GM19043 (cell line): ENCODE data around the gene SUGCT.

ENCODE experiments used
- ATAC-seq: cut with Tn5 transposase; IDR thresholded peaks from one replicate; pipeline ENCODE4 v1.9.1; 2021; ENCODE audit warnings: low read depth; ENCODE audit not compliant: unreplicated experiment

SUGCT gene

GRCh38 chr7:40798613-40799012 is 663.8 kb downstream of the SUGCT start:
- ATAC-seq: no peak

DNA sequence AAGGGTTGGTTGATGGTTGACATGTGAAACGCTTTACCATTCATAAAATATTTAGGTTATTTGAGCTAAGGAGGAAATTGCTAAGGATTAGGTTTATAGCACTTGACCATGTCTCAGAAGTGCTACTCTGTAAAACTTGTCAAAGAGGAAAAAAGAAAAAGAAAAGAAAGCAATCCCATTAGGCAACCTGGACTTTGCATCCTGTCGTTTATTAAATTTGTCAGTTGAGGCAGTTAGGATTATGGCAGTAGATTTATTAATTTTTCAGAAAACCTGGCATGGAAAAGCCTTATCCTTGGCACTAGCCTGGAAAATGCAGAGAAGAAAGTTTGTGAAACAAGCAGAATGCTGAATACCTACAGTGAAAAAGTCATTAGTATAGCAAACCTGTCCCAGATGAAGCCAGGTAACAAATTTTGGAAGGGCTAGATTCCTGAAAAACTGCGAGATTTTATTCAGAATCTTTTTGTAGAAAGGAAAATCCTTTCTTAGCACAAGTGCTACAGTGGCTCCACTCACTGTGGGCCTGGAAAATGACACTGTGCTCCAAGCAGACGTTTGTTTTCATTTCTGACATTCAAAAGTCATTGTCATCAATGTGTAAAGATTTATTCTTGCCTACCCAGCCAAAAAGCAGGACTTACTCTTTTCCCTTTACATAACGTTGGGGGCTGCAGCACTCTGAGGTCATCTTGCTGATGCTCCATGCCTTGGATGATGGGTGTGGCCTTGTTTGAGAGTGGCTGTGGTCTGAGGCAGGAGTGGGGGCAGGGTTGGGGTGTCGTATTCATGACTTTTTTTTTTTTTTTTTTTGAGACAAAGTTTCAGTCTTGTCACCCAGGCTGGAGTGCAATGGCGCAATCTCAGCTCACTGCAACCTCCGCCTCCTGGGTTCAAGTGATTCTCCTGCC is 664.9 kb downstream of the SUGCT start:
- no peak for ATAC-seq

- ATAC-seq: no peak
Observed at GRCh38 chr7:40800771-40801170, 666.0 kb downstream of the SUGCT start.

- no peak for ATAC-seq
Observed at GRCh38 chr7:40802497-40802896, 667.7 kb downstream of the SUGCT start.

DNA sequence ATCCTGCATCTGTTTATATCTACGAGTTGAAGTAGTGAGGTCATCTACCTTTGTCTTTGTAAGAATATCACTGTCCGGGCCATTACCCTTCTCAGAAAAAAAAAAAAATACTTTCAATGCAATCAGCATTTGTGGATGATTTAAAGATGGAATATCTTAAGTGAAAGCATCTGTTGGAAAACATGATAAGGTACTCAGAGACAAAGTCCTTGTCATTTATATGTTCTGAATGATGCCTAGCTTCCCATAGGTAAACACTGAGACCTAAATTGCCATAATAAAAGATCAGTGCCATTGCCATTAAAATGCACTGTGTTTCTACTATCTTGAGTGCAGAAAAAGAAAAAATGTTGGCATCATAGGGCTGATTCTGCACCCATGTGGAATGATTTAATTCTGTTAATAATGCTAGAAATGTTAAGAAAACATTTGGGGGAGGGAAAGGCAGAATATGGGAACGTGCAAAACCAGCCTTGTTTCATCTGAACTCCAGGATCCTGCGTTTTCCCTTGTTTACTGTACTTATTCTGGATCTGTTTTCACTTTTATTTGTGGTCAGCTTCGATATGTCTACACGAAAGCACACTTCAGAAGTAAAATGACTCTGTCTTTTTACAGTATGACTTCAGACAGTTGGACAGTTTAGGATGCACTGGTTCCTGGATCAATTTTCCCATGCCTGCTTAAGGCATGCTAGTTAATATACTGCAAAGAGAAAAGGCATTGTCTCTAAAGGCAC is 669.8 kb downstream of the SUGCT start:
- ATAC-seq: no peak

DNA sequence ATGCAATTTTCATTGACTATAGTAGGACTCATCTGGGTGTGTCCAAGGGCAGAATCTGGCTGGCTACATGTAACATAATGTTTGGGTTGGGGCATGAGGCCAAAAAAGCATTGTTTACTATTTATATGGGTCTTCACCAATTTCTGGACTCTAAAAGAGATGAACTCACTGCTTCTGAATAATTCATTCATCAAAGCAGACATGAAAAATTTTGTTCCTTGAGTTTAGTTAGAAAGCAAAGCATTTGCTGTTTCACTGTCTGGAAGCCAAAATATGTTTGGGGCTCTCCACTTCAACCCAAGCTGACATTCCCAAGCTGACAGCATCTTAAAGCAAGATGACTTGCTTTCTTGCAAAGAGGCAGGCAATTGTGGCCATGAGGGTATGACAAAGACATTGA is 670.6 kb downstream of the SUGCT start:
- ATAC-seq: no peak

DNA sequence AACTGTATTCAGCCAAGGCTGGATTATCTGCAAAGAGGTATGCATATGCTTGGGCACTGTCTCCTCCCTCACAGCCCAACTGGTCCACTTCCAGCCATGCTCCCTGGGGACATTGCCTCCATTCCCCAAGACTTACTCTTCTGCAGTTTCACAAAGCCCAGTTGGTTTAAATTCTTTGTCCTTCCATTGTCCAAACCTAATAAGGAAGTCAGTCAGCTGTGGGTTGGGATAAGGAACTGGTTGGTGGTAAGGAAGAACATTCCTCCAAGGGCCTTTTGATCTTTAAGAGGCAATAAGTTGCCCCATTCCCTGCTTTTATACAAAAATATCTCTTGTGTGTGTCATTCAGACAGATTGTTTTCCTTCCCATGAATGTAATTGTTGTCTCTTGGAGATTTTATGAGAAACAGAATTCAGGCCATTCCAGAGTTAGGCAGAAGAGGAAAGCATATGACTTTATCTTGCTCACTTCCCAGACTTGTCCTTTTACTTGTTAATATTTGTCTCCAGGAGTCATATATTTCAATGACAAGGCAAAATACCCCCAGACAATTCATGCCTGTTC is 673.7 kb downstream of the SUGCT start:
- no peak for ATAC-seq

- no peak for ATAC-seq
Observed at GRCh38 chr7:40810274-40810673, 675.5 kb downstream of the SUGCT start.

GRCh38 chr7:40811666-40812065 is 676.9 kb downstream of the SUGCT start:
- no peak for ATAC-seq

GRCh38 chr7:40815022-40815421 is 680.2 kb downstream of the SUGCT start:
- ATAC-seq: no peak

DNA sequence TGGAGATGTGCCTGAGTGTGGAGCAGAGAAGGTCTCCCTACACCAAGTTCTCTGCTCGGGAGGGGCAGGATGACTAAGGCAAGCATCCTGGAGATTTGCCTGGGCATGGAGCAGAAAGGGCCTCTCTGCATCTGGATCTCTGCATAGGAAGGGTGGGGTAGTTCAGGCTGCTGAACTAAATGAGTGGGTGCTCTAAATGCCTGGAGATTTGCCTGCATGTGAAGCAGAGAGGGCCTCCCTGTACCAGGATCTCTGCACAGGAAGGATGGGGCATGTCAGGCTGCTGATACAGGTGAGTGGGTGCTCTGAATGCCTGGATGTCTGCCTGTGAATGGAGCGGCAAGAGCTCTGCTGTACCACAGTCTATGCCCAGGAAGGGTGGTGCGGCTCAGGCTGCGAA is 680.7 kb downstream of the SUGCT start:
- no peak for ATAC-seq

GRCh38 chr7:40822861-40823260 is 688.1 kb downstream of the SUGCT start:
- ATAC-seq: no peak

GRCh38 chr7:40824461-40824860 is 689.7 kb downstream of the SUGCT start:
- ATAC-seq: no peak

DNA sequence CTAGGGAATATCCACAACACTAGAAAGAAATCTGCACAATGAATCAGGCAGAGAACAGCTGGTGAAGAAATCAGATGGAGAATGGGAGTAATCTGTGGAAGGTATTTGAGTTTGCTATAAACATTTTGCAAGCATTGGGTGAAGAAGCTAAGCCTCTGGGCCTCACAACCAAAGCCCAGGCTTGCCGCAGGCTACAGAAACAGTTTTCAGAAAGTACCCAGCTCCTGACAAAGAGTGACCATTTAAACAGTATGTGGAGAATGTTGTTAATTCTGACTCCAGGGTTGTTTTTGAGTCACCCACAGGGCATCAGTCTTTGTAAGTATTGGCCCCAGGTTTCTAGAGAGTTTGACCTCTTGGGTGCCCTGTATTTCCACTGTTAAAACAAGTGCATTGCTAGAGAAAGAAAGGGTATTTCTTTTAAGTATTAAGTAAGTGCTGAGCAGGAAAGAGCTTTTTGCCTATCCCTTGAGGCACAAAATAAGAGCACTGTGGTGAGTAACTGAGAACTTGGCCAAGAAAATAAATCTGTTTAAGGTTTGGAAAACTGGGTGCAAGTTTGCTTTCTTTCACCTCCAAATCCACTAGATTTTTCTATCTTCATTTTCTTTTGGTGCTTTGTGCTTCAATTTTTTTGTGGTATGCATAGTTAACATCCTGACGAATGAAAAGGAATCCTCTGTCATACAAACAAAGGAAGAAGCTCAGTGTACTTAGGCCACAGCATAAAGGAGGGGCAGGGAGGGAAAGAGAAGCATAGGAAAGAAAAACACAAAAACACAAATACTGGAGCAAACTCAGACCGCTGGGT is 691.8 kb downstream of the SUGCT start:
- ATAC-seq: no peak

DNA sequence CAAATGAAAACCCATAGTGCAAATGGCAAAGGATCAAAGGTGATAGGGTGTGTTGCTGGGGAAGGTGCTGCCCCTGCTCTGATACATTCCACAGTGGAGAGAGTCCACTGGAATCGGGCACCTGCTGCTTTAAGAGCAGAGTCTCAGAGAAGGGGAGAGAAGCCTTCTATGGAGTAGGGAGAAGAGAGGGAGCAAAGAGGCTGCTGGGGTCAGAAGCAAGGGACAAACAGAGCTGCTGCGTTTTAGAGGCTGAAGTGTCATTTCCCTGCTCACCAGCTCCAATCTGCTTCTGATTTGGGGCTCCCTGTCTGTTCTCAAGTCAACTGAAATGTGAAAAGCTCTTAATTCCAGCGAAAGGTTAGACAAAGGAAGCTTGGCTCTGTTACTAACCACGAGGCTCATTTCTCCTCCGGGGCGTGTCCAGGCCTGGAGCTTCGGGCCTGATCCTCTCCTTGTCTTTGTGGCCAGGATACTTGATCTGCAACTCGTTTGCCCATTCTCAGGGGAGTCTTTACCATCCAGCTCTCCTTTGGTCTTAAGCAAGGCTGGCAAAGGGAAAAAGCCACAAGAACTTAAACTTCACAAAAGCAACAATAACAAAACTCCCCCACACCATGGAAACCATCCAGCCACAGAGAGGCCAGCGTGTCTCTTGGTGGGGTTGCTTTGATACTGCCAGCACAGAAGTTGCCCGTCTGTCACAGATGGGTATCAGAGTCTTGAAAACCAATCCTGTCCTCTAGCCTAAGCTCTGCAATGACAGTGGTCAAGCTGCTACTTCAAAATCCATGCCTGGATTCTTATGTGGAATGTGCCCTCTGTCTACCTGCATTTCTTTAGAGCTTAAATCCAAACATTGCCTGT is 692.6 kb downstream of the SUGCT start:
- ATAC-seq: no peak

GRCh38 chr7:40828686-40829600 is 694.1 kb downstream of the SUGCT start:
- ATAC-seq: no peak

- ATAC-seq: no peak
Observed at GRCh38 chr7:40833191-40833887, 698.5 kb downstream of the SUGCT start.

DNA sequence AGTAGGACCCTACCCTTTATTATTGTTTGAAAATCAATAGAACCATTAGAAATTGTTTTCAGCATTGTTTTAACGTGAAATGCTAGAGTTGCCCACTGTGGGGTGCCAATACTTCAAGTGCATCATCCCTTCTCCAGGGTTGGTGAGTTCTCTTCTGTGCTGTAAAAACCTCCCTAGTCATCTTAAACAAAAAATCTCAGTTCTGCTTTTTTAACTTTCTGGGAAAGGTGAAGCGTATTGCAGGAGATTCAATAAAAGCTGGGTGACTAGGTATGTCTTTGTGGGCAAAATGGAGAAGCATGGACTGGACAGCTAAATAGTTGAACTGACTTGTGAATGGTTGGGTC is 699.1 kb downstream of the SUGCT start:
- no peak for ATAC-seq
